HG03469 (cell line): ENCODE results near the gene MAP3K5.

ENCODE experiments used
- ATAC-seq: cut with Tn5 transposase; IDR thresholded peaks from one replicate; pipeline ENCODE4 v1.9.1; 2021; ENCODE audit warnings: mild to moderate bottlenecking, moderate library complexity, moderate number of reproducible peaks; ENCODE audit not compliant: unreplicated experiment

The MAP3K5 gene

DNA sequence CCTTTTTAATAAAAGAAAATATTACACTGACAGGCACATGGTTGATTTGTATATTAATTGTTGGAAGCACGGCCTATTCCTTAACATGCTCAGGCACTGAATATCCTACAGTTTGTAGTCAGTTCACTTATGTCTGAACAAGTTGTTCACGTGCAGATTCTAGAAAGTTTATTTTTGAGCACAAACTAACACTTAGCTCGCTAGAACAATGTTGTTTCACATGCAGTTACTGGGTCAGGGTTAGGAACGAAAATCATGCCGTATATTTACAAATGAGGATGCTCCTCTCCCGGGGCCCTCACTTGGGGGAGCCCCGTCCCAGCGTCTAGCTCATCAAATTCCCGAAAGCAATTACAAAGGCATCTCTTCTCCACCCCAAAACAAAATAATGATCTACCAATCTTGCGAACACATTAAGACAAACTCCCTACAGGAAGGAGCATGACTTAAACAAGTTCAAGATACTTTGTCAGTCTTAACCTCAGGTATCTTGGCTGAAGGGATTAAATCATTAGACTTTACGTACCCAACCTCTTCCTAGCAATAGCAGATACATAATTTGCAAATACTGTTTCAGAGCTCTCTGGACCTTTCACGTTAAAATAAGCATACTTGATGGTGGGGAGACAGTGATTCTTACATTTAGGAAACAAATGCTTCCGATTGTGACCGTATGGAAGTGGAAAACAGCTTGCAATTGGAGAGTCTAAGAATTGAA lies 243.5 kb downstream of the MAP3K5 start:
- ATAC-seq = no peak

DNA sequence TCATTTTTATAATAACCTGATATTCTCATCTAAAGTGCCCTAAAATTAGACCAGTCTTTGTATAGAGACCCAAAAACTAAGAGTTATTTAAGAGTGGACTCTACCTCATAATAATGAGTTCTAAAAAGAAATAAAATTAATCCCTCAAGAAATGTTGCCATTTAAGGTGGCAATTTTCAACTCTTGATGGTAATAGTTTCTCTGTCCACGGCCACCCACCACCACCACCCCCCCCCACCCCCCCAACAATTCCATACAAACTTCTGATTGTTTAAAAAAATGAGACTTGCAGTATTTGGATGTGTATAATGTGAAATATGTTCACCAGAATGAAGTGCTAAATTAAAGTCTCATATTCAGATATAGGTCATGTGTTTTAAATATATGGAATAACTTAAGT lies 244.4 kb downstream of the MAP3K5 start:
- no peak for ATAC-seq

DNA sequence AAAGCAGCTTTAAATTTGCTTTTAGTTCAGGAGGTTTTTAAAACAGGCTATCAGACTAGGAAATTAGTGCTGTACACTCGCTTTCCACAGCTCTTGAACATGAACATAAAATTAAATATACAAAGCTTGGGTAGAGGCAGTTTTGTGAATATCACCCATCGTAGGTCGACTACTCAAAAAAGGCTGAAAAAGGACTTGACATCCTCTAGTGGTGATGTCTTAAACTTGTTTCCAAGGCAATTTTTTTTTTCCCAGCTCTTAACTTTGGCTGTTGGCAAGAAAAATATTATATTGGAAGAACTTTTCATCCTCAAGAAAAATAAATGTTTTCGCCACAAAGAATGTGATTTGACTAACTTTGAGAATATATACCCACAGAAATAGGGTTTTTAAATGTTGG lies 244.9 kb downstream of the MAP3K5 start:
- no peak for ATAC-seq

DNA sequence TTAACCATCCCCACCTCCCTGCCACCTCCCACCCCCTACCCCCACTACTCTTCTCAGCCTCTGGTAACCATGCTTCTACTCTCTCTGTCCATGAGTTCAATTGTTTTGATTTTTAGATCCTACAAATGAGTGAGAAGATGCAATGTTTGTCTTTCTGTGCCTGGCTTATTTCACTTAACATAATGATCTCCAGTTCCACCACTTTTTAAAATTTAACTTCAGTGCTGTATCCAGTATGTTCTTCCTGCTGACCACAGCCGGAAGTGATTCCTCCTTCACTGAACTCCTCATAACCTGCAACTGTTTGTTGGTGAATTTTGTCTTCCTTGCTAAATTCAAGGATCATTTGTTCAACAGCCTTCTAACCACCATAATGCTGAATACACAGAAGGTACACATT lies 245.9 kb downstream of the MAP3K5 start:
- no peak for ATAC-seq

DNA sequence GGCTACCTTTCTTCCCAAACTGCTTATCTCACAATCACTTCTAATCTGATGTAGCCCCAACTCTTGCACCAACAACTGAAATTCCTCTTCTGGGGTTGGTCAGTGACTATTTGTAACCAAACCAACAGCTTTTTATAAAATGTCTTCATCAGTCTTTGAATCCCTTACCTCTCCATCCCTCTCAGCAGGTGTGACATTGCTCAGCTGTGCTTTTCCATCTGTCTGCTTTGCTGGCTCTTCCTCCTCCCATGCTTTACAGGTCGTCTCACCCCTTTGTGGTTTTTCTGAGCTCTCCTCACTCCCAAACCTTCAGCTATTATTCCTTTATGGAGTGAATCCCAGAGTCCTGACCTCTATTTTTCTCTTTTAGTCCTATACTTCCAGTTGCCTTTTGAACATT lies 248.0 kb downstream of the MAP3K5 start:
- ATAC-seq = no peak

DNA sequence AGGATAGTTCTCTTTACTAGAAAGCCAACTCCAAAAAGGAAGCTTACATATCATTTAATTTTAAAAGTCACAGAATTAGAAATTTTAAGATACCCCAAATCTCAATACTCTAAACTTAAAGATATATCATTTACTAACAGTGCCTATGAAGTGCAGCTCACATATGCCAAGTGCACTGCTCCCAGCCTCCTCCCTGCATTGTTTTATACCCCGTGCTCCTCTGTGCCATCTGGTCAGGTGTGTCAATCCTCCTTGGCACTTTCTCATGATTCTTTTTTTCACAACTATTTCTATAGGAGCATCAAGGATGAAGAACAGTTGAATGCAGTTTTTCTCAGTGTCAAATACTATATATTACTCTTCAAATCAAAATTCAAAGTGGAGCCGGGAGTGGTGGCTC lies 250.9 kb downstream of the MAP3K5 start:
- ATAC-seq = no peak

DNA sequence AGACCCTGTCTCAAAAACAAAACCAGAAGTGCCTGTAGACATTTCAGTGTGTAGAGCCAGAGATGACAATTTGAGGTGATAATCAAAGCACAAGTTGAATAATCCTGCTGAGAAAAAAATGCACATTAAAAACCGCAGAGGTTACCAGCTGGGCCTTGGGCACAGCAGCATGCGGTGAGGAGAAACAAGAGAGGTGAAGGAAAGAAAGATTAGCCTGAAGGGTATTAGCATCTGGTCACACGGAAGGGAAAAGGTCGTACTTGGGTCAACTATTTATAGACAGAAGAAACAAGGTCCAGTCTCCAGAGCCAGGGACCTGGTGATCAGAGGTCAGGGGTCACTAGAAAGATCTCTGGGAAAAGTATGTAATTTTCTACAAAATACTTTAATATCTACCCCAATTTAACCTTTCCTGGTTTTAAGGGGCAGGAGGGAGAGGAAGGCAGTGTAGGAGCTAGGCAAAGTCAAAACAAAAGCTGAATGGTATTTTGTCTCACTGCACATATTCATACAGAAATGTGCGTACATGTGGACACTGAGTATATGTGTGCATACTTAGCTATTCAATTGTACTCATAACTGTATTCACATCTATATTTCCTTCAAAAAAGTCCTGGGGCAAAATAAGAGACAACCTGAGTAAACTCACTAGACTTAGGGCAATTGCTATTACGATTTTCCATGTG lies 252.2 kb downstream of the MAP3K5 start:
- no peak for ATAC-seq

DNA sequence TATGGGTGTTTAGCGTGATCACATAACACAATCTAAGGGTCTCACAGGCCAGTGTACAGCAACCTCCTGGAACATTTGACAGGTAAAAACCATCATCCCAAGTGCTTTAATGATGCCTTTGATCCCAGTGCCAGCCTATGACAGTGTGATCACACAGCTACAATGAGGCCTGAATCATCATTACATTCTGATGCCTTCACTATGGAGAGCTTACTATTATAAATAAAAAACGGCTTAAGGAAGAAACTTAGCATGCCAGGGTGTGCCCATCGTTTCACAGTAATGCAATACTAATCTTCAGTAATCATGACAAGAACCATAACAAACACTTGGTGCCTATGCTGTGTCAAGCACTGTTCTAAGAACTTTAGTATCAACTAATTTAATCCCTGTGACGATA lies 253.4 kb downstream of the MAP3K5 start:
- no peak for ATAC-seq

DNA sequence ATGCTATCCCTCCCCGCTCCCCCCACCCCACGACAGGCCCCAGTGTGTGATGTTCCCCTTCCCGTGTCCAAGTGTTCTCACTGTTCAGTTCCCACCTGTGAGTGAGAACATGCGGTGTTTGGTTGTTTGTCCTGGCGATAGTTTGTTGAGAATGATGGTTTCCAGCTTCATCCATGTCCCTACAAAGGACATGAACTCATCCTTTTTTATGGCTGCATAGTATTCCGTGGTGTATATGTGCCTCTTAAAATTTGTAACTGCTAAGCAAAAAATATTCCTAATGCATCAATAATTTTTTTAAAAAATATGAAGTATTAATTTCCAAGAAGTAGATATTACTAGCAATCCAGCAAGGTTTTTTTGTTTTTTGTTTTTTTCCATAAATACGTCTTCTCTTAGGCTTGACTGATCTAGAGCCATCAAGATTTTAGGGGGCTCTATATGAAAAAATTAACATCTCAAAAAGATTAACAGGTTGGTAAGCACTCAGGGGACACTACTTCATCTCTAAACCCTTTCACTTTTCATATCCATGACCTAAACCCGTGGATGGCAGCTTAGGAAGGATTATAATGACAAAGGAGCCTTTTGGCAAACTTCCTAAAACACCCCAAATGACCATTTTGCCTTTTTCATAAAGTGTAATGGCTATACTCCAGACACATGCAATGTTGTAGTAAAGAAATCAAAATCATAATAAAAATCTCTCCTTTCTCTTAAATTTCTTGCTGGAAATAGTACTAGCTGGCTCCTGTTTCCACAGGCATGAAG lies 256.2 kb downstream of the MAP3K5 start:
- ATAC-seq = no peak

DNA sequence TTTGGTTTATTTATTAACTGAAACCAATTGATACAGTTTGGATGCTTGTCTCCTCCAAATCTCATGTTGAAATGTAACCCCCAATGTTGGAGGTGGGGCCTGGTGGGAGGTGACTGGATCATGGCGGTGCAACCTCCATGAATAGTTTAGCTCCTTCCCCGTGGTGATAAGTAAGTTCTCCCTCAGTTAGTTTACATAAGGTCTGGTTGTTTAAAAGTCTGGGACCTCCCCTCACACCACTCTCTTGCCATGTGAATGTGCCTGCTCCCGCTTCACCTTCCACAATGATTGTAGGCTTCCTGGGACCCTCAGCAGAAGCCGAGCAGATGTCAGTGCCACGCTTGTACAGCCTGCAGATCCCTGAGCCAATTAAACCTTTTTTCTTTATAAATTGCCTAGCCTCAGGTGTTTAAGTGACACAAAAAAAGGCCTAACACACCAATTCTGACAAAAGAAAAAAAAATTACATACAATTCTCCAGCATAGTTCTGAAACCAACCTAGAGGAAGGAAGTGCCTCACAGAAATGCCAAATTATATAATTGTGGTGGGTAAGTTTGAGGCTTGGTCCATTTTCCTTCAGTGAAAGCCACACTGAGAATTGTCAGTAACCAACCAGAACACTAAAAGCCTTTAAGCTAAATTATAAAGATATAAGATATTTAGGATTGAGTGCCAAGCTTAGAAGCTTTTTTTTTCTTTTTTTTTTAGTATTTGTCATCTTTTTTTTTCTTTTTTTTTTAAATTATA lies 257.1 kb downstream of the MAP3K5 start:
- ATAC-seq = no peak

DNA sequence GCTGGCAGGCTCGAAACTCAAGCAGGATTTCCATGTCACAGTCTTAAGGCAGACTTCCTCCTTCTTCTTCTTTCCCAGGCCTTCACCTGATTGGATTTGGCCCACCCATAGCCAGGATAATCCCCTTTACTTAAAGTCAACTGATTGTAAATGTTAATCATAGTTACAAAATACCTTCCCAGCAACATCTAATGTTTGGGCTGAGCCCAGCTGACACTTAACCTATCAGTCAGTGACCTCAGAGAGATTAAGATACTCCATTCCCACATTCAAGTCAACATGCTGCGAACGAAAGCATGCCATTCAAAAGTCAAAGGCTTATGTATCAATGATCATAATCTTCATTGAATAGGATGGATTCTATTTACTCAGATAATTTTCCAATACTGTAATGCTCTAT lies 258.0 kb downstream of the MAP3K5 start:
- no peak for ATAC-seq

DNA sequence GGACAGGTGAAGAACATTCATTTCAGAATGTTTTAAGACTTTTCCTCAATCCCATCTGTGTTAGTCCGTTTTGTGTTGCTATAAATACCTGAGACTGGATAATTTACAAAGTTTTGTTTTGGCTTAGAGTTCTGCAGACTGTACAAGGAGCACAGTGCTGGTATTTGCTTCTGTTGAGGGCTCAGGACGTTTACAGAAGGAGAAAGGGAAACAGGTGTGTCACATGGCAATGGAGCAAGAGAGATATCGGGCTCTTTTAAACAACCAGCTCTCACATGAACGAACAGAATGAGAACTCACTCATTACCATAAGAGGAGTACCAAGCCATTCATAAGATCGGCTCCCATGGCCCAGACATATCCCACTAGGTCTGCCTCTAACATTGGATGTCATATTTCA lies 258.8 kb downstream of the MAP3K5 start:
- no peak for ATAC-seq

DNA sequence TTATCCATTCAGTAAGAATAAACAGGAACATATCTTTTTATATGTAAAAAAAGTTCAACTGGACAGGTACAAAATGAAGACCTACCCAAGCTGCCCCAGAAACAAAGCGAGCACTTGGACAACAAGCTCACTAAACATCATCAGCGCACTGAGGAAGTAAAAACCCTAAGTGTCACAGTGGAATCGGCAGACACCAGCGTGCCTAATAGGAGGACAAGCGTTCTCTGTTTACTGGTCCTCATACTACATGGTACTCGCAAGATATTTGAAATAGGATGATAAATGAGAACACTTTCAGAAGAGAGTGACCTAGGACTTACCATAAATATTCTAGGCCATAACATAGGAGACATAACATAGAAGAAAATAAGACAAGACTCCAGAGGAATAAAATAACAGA lies 260.2 kb downstream of the MAP3K5 start:
- ATAC-seq = no peak

DNA sequence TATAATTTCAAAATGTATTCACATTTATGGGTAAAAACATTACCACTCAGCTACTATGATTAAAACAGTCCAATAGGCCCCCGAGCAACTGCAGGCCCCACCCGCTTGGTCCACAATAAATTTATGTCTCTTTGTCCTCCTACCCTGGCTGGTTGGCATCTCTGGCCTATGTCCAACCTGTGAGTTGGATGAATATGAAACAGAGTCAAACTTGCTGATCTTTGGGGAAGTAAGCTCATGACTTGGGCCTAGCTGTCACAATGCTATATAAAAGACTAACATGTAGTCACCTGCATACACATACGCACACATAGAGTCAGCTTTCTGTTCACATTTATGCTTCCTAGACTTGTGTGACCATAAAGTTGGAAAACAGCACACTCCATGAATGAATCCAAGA lies 262.6 kb downstream of the MAP3K5 start:
- ATAC-seq = no peak

DNA sequence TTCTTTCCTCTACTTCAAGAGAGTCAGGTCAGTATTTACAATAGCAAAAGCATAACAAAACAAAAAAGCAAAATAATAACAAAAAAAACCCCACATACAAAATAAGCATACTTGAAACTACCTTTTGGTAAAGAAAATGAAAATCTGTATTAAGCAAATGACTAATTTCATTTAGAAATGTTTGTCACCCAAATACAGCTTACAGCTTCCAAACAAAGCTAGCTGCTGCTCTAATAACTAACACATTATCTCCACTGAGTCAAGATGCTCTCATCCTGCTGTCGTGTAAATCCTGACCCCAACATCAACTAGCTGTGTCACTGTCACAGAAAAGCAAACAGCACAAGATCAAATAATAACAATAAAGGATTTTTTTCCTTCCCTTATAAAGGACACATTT lies 263.8 kb downstream of the MAP3K5 start:
- no peak for ATAC-seq

DNA sequence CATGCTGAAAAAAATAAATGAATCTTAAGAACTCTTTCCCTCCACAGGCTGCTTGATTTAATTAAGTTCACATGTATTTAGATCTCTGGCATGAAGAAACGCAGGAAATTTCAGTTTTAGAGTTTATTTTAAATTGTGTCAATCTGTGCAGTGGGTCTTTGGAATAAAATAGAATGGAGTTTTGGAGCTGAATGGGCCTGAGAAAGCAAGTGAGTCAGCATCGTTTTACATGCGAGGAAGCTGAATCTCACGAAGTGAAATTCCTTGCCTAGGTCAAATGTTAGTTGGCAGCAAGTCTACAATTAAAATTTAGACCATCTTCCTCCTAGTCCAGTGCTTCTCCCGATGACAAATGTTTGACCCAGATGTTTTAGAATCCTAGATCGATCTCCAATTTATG lies 264.4 kb downstream of the MAP3K5 start:
- ATAC-seq = no peak

DNA sequence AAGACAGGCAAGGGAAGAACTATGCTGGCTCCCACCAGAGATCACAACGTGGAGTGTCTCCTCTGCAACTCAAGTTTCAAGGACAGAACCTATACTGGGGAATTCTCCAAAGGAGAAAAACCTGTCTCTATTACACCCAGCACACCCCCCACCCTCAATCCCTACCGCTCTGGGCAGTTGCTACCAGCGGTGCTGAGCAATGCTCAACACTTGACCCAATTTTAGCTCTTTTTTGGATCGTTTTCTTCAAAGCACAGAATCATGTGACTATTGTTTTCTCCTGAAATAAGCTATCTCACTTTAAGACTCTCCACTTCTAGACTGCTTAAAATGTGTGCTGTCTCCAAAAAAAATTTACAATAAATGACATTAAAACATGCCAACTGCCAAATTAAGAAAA lies 265.3 kb downstream of the MAP3K5 start:
- no peak for ATAC-seq

DNA sequence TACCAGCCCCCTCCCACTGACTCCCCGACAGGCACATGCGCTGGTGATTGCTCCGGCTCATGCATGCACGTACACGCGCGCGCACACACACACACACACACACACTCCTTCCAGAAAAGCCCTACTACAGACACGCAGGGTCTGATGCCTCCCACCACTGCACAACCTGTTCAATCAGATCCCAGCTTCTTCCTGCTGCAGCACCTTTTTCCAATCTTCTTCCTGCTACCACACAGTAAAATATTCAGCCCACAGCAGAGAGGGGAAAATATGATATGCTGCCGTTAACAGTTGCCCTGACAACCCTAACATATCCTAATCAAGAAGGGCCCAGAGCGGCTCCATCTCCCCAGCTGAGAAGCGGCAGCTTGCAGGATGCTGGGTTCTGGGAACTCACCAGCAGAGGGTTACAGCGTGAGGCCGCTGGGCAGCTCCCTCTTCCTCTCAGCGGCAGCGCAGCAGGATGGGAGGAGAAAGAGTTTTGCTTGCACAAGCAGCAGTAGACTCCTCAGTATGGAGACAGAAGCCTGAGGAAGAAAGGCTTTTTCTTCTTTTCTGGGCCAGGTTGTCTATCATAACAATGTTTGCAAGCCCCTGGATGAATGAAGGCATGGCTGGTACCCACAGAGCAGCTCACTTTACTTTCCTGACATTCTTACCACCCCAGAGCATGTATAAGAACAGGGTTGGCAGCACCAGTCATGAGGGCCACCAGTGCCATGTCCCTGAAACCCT lies 265.9 kb downstream of the MAP3K5 start:
- no peak for ATAC-seq

DNA sequence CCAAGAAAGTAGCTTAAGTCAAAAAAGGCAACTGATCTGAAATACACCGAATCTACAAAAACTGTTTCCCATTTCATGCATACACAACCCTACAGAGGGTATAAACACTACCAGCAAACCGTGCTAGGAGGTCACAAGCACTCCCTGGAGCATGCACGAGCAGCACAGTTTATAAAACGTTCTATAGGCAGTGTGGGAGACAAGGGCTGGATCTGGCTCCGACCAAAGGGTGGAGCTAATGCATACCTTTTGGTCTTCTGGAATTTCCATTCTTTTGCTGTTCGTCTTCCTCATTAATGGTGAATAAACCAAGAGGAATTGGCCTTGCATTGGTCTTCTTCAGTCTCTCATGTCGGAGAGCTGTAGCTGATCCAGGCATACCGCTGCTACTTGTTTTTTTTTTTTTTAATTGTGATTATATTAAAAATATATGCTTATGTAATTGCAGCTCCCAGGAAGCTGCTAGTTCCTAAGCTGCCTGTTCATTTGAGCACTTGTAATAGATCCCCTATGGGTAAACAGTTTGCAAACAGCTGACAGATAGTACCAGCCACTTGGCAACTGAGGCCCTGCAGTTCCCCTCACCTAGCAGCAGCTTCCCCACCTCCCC lies 266.6 kb downstream of the MAP3K5 start:
- no peak for ATAC-seq

DNA sequence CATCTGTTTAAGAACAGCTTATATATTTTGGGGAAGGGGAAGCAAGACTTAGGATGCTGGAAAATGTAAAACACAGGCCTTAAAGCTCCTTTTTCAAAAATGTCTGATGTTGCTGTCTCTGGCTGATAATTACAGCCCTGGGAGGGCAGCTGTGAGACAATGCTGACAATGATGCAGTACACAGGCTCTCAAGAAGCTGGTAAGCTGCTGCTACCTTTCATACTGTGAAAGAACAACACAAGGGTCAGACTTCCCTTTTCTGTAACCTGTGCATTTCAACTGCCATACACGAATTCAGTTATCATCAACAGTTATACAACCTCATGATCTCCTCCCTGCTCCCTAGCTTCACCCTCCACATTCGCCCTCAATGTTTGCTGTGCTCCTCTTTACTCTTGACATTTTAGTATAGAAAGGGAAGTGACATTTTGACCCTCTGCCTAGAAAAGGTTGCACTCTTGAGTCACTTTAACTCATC lies 267.3 kb downstream of the MAP3K5 start:
- no peak for ATAC-seq
